HG03025 (cell line): ENCODE measurements around the gene MYNN.

Experiments used
- ATAC-seq: cut with Tn5 transposase; IDR thresholded peaks from one replicate; pipeline ENCODE4 v1.9.1; 2021; ENCODE audit warnings: mild to moderate bottlenecking, moderate library complexity; ENCODE audit not compliant: unreplicated experiment, low FRiP score

The MYNN gene

GRCh38 chr3:169822983-169823382, 49.8 kb downstream of the MYNN start:
- ATAC-seq, result no peak

- ATAC-seq, result no peak
These were observed 52.1 kb downstream of the MYNN start for GRCh38 chr3:169825316-169825715.

GRCh38 chr3:169827712-169828111, 54.5 kb downstream of the MYNN start:
- ATAC-seq, result no peak

GRCh38 chr3:169835533-169835932, 62.3 kb downstream of the MYNN start:
- ATAC-seq, result peak; percentile 12

- peak; percentile 90 for ATAC-seq
These were observed 63.1 kb downstream of the MYNN start for GRCh38 chr3:169836078-169836941.

- ATAC-seq, result no peak
These were observed 63.7 kb downstream of the MYNN start for GRCh38 chr3:169836942-169837275.

GRCh38 chr3:169838511-169839030, 65.4 kb downstream of the MYNN start:
- no peak for ATAC-seq
